Mesenteric fat pad (tissue), 1 donor: ENCODE results near the gene PAX2. TPM values are rescaled to one million over a fixed set of nuclear protein-coding genes. Genes with fewer than 3 reads are reported as not detected.

ENCODE experiments used
- DNase-seq: peaks from one replicate; pipeline ENCODE4 v3.0.0-alpha.2; 2020; ENCODE audit warnings: low spot score
- total RNA-seq: library from RNA; stranded (reverse); fragmentation: NEBNext Ultra II Directional; extraction: Animal tissue kit (Norgen Biotek cat#: 25700); gene quantifications from one replicate; pipeline ENCODE4 v1.2.1, GENCODE V29; 2021
- donor health status: DM: yes; HTN: yes; CAD: no.

The PAX2 gene
- total RNA-seq, 1 donor from 2014 or later, result not detected

DNA sequence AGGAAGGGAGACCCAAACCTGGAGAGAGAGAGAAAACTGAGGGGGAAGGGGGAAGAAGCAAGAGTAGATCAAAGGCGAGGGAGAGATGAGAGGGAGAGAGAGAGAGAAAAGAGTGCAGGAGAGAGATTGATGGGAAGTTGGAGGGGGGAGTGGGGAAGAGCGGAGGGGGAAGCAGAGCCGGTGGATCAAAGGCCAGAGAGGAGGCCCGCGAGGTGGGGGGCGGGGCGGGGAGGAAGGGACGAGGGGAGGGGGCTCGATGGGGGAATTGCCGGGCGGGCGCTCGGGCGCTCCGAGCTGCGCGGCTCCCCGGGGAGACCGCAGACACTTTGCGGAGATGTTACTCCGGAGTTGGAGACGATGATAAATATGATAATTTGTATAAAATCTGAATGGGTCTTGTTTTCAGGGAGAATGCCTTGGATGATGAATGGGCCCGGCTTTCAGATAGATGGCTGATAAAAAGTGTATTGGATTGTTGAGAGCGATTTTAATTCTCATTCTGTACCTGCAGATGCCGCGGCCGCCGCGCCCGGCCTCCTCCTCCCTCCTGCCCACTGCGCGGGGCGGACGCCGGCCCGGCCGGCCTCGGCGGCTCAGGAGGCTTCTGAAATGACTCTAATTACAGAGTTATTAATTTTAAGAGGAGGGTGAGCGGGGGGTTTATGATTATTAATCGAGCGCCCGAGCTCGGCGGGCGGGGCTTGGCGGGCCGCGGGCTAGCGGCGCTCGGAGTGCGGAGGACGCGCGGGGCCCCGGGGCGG lies 21.4 kb upstream of the PAX2 start:
- DNase-seq, result no peak

- peak; percentile 81 for DNase-seq
These were observed 20.8 kb upstream of the PAX2 start for GRCh38 chr10:100724531-100725027.

DNA sequence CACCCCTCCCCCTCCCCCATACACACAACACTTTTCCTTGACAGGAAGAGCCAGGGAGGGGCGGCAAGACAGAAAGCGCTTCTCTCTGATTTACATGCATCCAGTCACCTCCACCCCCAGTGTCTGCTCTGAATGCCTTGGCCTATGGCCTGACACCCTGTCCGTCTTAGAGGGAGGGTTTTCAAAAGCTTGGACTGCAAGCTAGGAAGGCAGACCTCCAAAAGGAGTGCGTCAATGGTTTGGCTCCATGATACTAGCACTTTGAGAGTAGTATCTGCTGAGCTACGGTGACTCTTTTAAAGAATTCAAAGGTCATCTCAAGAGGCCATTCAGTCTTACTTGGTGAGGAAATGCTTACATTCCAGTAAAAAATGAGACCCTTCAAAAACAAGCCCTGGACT lies 20.3 kb upstream of the PAX2 start:
- no peak for DNase-seq

DNA sequence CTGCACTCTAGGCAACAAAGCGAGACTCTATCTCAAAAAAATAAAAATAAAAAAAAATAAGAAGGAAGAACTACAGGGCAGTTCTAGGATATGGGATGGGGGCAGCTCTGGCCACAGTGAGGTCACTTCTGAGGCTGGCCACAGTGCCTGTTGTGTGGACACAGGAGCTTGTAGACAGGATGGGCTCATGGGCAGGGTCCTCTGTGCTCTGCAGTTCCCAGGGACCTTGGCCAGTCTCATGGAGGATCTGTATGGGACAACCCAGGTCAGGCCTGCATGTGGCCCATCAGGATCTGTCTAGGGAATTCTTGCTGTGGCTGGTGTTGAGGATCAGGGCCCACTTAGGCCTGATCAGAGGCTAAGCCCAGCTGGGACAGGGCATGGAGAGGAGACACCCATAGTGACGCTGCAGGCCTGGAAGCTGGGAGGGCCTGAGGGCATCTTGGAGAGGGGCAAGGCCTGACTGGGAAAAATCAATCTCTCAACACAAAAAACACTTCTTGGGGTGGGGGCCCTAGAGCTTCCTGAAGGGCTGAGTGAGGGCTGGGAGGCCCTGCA lies 19.4 kb upstream of the PAX2 start:
- DNase-seq, result peak; percentile 72

- DNase-seq, result no peak
These were observed 17.6 kb upstream of the PAX2 start for GRCh38 chr10:100727808-100728207.

DNA sequence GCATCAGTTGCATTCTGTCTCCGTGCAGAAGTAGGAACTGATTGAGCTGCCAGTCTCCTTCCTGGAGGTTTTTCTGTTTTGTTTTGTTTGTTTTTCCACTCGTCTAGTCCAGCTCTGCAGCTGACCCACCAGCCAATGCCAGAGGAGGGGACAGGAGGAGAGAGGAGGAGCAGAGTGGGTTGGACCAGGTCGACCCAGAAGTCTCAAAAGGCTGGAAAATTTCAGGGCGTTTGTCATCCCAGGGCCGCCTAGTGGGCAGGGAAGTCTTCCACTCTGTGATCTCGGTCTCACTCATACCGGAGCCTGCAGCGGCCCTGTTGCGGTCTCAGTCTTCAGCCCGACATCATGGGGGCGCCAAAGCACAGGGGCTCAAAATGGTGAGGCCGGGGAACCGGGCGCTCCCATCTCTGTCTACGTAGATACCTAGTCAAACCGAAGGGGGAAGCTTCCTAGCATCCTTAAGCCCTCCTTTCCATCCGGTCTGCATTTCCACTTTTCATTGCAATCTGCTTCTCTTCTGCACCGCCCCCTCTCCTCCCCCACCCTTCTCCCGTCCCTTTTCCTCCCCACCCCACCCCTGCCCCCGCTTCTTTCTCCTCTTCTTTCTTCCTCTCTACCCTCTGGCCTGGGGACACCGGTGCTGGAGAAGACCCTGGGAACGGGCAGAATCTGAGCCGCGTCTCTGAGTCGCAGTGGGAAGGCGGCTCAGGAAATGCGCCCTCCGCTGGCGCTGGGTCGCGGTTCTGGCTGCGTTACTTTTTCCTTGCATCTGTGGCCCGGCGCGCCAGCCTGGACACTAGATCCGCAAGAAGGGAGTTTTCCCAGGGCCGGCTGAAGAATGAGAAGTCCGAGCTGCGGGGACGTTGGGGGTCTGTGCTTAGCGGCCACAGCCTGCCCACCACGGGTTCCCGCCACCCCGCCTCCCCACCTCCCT lies 16.2 kb upstream of the PAX2 start:
- DNase-seq, result no peak

DNA sequence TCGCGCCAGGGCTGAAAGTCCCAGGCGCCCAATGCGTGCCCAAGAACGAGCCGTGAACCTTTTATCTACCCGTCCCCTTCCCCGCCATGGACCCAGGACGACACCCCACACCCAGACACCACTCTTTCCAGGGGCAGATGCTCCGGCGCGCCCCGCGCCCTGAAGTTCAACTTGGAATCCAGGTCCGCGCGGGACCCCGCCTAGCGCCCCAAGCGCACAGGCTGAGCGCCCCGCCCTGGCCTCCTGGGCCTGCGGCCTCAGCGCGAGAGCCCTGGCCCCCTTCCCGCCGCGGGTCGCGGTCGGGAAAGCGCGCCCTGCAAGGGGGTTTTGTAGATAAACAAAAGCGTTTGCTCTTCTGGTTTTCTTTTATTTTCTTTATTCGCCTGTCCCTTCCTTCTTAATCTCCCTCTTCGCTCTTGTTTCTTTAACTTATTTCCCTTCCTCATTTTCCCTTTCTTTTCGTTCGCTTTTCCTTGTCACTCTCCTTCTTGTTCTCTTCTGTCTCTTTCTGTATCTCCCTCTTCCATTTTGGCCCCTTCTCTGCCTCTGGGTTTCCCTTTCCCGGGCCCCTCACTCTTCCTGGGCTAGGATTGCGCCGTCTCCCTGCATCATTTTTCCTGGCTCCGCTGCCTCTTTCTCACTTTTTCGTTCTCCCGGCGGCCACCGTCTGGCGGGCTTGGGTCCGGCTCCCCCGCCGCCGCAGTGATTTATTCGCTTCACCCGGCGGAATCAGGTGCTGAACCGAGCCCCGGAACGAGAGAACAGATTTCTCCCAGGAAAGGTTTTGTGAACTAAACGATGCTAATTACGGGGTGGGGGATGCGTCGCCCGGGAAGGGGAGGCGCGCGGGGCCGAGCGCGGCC lies 15.3 kb upstream of the PAX2 start:
- no peak for DNase-seq

DNA sequence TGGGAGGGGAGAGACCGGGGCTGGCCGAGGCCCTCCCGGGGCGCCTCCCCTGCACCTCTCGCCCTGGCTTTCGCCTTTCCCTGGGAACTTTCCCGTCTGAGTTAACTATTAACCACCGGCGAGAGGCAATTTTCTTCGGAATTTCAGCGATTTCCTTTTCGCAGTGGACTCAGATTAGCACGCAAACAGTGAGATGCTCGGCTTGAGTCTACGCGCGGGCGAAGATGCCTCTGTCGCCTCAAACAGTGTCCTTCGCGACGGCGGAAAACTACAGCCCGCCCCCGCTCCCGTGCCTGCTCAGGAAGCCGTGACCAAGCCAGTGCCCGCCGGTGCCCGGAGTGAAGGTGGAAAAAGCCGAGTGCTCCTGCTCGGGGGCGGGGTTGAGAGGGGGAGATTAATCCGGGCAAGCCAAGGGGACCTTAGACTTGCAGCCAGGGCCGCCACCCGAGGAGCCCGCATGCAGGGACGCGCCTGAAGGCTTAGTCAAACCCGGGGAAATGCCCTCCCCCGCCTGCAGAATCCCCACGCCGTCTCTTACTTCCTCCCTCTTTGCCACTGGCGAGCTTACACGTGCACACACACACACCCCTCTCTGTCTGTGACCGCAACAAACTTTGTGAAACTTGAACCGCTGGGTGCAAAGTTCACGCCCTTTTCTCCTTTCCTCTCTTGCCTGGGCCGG lies 14.5 kb upstream of the PAX2 start:
- DNase-seq, result no peak

DNA sequence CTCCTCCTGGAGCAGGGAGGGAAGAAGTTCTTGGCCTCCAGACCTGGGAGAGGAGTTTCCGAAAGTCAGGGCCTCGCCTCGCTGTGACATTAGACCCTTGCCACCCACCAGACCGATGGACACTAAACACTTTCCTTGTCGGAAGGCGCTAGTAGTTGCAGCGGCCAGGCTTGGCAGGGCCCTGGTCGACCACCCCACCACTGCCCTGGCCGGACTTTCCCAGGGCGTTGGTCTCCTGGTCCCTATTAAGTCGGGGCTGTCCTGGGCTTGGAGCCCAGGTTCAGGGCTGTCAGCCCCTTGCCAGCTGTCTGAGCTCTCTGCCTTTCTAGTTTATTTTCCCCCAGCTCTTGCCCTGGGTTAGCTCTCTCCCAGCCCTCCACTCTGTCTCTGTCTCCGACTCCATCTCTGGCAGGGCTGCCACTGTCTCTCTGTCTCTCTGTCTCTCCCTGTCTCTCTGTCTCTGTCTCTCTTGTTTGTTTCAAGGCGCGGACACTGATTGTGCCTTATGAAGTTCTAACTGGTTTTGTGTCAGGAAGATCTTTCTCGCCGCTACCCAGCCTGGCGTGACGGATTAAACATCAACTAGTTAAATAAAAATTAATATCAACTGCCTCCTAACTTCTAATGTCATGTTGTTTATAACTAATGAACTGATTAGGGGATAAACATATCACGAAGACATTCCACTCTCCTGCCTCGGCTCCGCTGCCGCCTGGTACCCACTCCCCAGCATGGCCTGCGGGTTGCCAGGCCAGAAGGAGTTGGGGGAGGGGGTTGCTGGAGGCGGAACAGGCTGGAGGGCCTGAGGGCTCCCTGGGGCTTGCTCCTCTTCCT lies 13.8 kb upstream of the PAX2 start:
- DNase-seq, result no peak

GRCh38 chr10:100732241-100732596 lies 13.2 kb upstream of the PAX2 start:
- DNase-seq, result no peak

- DNase-seq, result no peak
These were observed 12.1 kb upstream of the PAX2 start for GRCh38 chr10:100733329-100733728.

DNA sequence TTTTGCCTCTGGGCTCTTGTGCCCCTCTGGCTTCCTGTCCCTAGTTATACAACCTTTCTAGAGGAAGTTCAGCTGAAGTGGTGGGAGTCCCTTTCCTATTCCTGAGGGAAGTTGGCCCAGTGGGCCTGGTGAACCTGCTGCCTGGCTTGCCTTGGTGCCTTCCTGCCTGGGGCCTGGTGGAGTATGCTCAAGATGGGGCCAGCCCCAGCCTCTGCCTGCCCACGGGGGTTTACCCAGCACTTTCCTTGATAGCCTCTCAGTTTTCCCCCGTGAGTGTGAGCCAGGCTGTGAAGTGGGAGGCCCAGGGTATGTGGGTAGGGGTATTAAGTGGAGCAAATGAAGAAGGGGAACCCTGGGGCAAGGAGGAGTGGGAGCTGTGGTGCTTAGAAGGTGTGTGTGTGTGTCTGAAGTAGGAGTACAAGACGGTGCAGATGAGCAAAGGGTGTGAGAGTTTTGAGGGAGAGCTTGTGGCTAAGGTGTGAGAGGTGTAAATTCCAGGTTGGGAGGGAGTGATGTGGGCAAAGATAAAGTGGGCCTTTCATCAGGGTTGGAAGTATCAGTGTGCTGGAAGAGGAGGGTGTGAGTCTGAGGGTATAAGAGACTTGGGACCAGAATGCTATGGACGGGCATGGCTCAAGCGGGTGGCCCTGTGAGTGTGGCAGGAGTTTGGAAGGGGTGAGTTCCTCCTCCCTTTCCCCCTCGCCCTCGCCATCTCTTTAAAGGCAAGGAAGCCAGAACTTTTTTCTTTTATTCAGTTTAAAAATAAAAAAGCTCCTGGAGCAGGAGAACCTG lies 10.9 kb upstream of the PAX2 start:
- no peak for DNase-seq

DNA sequence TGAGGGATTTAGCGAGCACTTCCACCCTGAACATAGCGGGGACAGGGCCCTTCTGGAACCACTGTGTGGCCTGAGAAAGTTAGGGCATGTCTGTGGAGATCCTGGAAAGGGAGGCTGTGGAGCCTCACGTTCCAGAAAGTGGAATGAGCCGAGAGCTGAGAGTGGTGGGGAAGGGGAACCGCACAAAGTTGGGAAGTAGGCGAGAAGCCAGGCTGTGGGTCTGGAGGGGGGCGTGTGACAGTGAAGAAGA lies 10.4 kb upstream of the PAX2 start:
- DNase-seq, result no peak

DNA sequence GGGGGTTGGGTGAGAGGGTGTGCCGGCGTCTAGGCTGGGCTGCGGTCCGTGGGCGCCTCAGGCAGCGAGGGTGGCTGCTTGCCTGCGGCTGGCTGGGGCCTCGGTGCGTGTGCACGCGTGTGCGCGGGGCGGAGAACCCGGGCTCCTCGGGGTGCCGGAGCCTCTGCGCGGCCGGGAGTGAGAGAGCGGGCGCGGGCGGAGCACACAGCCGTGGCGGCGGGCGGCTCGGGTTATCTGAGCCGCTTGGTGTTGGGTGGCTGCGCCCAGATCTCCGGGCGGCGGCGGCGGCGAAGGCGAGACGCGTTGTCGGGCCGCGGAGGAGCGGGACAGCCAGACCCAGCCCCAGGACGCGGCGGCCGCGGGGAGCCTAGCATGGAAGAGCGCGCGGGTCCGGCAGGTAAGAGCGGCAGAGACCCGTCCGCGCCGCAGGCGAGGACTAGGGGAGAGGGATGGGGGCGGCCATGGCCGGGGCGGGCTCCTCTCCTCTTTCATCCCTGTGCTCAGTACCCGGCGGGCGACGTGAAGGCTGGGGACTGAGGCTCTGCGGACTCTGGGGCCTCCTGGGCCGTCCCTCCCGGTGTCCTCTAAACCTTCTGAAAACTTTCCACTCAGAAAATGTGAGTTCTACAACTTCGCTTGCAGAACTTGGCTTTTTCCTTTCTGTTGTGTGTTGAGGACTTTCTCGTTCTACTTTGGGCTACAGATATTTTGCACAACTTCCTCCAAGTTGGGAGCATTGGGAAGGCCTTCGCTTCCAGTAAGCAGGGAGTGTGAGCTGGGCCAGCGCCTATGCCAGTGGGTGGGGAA lies 9.8 kb upstream of the PAX2 start:
- DNase-seq, result no peak

DNA sequence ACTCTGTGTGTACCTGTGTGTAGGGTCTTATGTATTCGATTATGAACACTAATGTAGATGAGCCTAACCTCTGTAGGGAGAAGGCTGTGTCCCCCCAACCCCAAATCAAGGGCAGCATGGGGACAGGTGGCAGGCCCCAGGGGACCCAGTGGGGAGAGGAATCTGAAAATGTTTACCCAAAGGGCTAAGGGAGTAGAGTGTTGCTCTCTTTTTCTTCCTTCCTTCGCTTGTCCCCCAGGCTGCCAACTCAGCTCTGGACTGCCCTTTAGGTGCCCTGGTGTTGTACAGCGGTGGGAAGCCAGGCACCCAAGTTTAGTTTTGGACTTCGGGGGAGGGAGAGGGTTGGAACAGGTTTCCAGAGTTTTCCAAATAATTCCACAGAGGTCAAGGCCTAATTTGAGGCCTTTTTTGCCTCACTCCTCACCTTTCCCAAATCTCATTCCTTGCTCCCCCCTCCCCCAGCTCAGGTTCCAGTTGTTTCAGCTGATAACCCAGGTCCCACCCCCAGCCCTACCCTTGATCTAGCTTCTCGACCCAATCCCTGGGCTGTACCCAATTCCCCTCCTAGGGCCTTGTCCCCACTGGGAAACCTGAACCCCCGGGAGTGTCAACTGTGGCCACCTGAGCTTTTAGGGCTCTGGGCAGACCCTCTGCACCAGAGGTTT lies 9.1 kb upstream of the PAX2 start:
- DNase-seq, result no peak

GRCh38 chr10:100736809-100737354 lies 8.5 kb upstream of the PAX2 start:
- DNase-seq, result no peak

GRCh38 chr10:100737355-100738054 lies 7.9 kb upstream of the PAX2 start:
- DNase-seq, result no peak
